Stomach (tissue), 9 donors: ENCODE measurements around the gene FYN. TPM values are rescaled to one million over a fixed set of nuclear protein-coding genes. Genes with fewer than 3 reads are reported as not detected.

Experiments
- DNase-seq, 2 donors: peaks; one replicate each; pipeline versions ENCODE4 v3.0.0 to v3.0.0-alpha.2; 2013 to 2019
- H3K27ac ChIP-seq, 5 donors: fragments of 200-600 bp in 4 of 5; sonication (generic) in 4 of 5; one replicate each; pipeline ENCODE4 v1.5.1; 2013 to 2019; ENCODE audit warnings: mild to moderate bottlenecking in 1 of 5, moderate library complexity in 1 of 5
- H3K27me3 ChIP-seq, 3 donors: fragments of 200-600 bp; sonication (generic); one replicate each; pipeline ENCODE4 v1.5.1; 2017 to 2019; ENCODE audit warnings: mixed run types in 1 of 3
- H3K36me3 ChIP-seq, 4 donors: fragments of 200-600 bp; sonication (generic); 1 replicate in 3 of 4; 2 replicates in 1 of 4; pipeline ENCODE4 v1.5.1; 2016 to 2019
- H3K4me1 ChIP-seq, 4 donors: fragments of 200-600 bp; sonication (generic); one replicate each; pipeline ENCODE4 v1.5.1; 2016 to 2019
- H3K4me3 ChIP-seq, 4 donors: fragments of 200-600 bp; sonication (generic) in 3 of 4; one replicate each; pipeline ENCODE4 v1.5.1; 2016 to 2019; ENCODE audit warnings: mild to moderate bottlenecking in 1 of 4
- H3K9me3 ChIP-seq, 4 donors: fragments of 200-600 bp; sonication (generic); one replicate each; pipeline ENCODE4 v1.5.1; 2016 to 2019
- CTCF ChIP-seq, 7 experiments: fragments of 450-650 bp in 4 of 7; fragments of 200-600 bp in 3 of 7; sonication (generic) in 3 of 7; IDR thresholded peaks; one replicate each; pipeline ENCODE4 v1.5.1; 2016 to 2019; ENCODE audit warnings: antibody characterized with exemption in 7 of 7, control low read depth in 2 of 7, mild to moderate bottlenecking in 1 of 7
- EP300 ChIP-seq: sonication (generic); formaldehyde crosslinking; IDR thresholded peaks from one replicate; pipeline ENCODE4 v1.6.1; 2017; ENCODE audit warnings: antibody characterized with exemption
- POLR2A ChIP-seq, 4 donors: fragments of 450-650 bp; IDR thresholded peaks; one replicate each; pipeline ENCODE4 v1.6.1; 2016; ENCODE audit warnings: antibody characterized with exemption in 4 of 4, control low read depth in 2 of 4, mild to moderate bottlenecking in 1 of 4, moderate library complexity in 1 of 4
- POLR2AphosphoS5 ChIP-seq, 3 donors: sonication (generic); formaldehyde crosslinking; IDR thresholded peaks; one replicate each; pipeline ENCODE4 v1.6.1; 2016; ENCODE audit warnings: antibody characterized with exemption in 3 of 3
- WGBS, 5 donors: extraction: QIAGEN DNeasy Blood & Tissue Kit in 3 of 5; methylation state at CpG; one replicate each; pipeline versions ENCODE4 v1.1.5 to v1.1.7; 2013 to 2018; 5-methylcytosine and 5-hydroxymethylcytosine counted together
- intact Hi-C: fragments of 100-400 bp; cut with DNase I; formaldehyde crosslinking; loops from one replicate; pipeline ENCODE4 v1.15.1; 2023; ENCODE audit warnings: low total_unique reads
- polyA plus RNA-seq, 3 donors: library from polyadenylated mRNA; stranded (reverse); fragments of 200-250 nt; gene quantifications; one replicate each; pipeline ENCODE4 v1.2.3, GENCODE V29; 2013
- total RNA-seq, 5 donors: library from RNA; depleted of rRNA; stranded (reverse); fragments of >200 nt; gene quantifications; one replicate each; pipeline versions ENCODE4 v1.1.0 to v1.2.3, GENCODE V29; 2014 to 2016
- donor health status: healthy with polysubstance abuse.
- donor health status: Bipolar disorder and iron deficiency.
- donor health status: healthy.

The FYN gene
- total and polyA plus RNA-seq, 8 donors, result 8.4 to 146 (median 37.1) TPM

GRCh38 chr6:111673937-111674336 lies 199.3 kb downstream of the FYN start:
- Histone ChIP-seq H3K4me3 (no peak overlapping the region), H3K9me3 (no peaks in the 10 kb centered on the region), H3K27ac (no peak overlapping the region), H3K4me1 (peaks cover 11 to 28% (median 21%) of the 10 kb centered on the region in 4 donors), H3K36me3 (peaks cover 9 to 58% (median 53%) of the 10 kb centered on the region in 4 donors), H3K27me3 (no peaks in the 10 kb centered on the region)
- TF ChIP-seq POLR2AphosphoS5 (IDR thresholded peaks at IDR 0.05), result no peak
- TF ChIP-seq POLR2A (IDR thresholded peaks at IDR 0.05), result no peak
- TF ChIP-seq EP300, result no peak
- no peak for TF ChIP-seq CTCF (IDR thresholded peaks at IDR 0.05)
- intact Hi-C loops, result no loop called here
- DNase-seq, result no peak

DNA sequence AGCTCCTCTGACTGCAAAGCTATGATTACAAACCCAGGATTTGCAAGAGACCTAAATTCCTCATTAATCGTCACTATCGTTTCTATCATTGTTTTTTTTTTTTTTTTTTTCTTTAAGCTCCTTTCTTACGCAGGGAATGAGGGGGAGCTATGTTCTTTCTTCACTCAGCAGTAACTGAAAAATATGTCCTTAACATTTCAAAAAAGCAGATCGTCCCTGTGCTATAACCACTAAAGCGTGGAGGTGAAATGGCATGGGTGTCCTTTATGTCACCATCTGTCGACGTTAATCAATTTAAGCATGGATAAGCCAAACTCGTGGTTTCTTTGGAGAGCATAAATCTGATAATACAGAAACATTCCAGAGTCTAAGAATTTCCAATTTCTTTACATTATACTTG lies 199.7 kb downstream of the FYN start:
- Histone ChIP-seq H3K9me3 (no peaks in the 10 kb centered on the region), H3K4me3 (no peak overlapping the region), H3K4me1 (peaks cover 8 to 32% (median 24%) of the 10 kb centered on the region in 4 donors), H3K36me3 (peaks cover 9 to 58% (median 53%) of the 10 kb centered on the region in 4 donors), H3K27me3 (no peaks in the 10 kb centered on the region), H3K27ac (no peak overlapping the region)
- TF ChIP-seq POLR2AphosphoS5 (IDR thresholded peaks at IDR 0.05) (no peak), EP300 (no peak), CTCF (IDR thresholded peaks at IDR 0.05) (no peak), POLR2A (IDR thresholded peaks at IDR 0.05) (no peak)
- 85 to 88% (median 86%) methylated on average over 8 of the region's 8 CpGs for WGBS, 5 donors
- DNase-seq, result no peak
- intact Hi-C loops, result no loop called here

DNA sequence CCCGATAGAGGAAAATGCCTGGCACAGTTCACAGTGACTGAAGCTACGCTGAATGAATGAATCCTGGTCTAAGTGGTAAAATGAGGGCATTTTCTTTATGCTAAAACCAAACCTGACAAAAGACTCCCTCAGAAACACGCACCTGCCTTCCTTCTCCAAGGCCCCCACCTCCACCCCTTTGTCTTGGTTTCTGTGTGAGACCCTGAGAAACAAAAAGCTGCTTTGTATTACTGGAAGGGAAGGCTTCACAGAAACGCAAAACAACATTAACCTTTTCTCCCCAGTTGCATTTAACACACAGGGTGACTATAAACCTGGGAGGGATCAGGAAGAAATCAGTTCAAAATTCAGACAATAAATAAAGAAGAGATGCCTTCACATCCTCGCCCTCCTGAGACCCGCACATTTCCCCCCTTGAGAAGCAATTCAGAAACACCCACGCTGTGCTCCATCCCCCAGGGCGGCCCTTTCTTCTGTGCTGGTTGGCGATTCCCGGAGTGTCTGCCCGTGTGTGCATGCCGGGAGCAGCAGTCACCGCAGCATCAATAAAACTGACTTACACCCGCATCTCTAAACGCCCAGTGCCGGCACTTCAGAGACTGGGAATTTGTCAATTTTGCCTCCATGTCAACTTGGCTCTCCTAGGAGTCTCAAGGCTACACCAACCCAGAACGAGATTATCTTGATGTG lies 200.3 kb downstream of the FYN start:
- H3K27me3 ChIP-seq, result no peaks in the 10 kb centered on the region
- TF ChIP-seq POLR2AphosphoS5 (IDR thresholded peaks at IDR 0.05), result no peak
- no peak for TF ChIP-seq CTCF (IDR thresholded peaks at IDR 0.05)
- no peak for TF ChIP-seq POLR2A (IDR thresholded peaks at IDR 0.05)
- TF ChIP-seq EP300, result no peak
- H3K4me3 ChIP-seq, result no peak overlapping the region
- intact Hi-C loops, result no loop called here
- WGBS, 5 donors, result 77 to 90% (median 86%) methylated on average over 17 of the region's 17 CpGs
- no peaks in the 10 kb centered on the region for H3K9me3 ChIP-seq
- no peak for DNase-seq
- H3K4me1 ChIP-seq, result peaks cover 8 to 38% (median 26%) of the 10 kb centered on the region in 4 donors
- peaks cover 9 to 58% (median 53%) of the 10 kb centered on the region in 4 donors for H3K36me3 ChIP-seq
- H3K27ac ChIP-seq, result no peak overlapping the region

DNA sequence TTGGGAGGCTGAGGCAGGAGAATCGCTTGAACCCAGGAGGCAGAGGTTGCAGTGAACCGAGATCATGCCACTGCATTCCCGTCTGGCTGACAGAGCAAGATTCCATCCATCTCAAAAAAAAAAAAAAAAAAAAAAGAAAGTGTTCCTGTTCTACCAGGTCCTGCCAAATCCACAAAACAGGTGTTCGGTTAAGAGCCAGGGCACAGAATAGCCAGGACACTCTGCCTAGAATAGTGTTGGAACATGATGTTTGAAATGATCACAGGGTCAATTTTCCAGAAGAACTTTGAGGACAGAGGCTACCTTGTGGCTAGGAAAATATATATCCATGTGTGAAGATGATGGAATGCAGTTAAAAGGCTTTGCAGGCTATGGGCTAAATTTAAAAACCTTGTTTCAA lies 203.9 kb downstream of the FYN start:
- H3K4me1 ChIP-seq, result peaks cover 3 to 37% (median 28%) of the 10 kb centered on the region in 4 donors
- no peak overlapping the region for H3K4me3 ChIP-seq
- H3K36me3 ChIP-seq, result peaks cover 9 to 50% (median 48%) of the 10 kb centered on the region in 4 donors
- 55 to 93% (median 77%) methylated on average over 4 of the region's 4 CpGs for WGBS, 5 donors
- no peaks in the 10 kb centered on the region for H3K27me3 ChIP-seq
- TF ChIP-seq CTCF (IDR thresholded peaks at IDR 0.05) (no peak), POLR2AphosphoS5 (IDR thresholded peaks at IDR 0.05) (no peak), EP300 (no peak), POLR2A (IDR thresholded peaks at IDR 0.05) (no peak)
- intact Hi-C loops, result no loop called here
- H3K27ac ChIP-seq, result no peak overlapping the region
- DNase-seq, result no peak
- H3K9me3 ChIP-seq, result no peaks in the 10 kb centered on the region
